Left renal cortex interstitium (tissue), 4 donors: Measurements from ENCODE around the gene MEIS1. TPM values are rescaled to one million over a fixed set of nuclear protein-coding genes. Genes with fewer than 3 reads are reported as not detected.

Source experiments
- DNase-seq, 4 donors: peaks; one replicate each; pipeline ENCODE4 v3.0.0-alpha.2; 2013; ENCODE audit warnings: low read depth in 4 of 4, low spot score in 2 of 4, missing footprints in 1 of 4
- polyA plus RNA-seq, 4 donors: library from polyadenylated mRNA; unstranded; fragments of 120-200 nt; gene quantifications; one replicate each; pipeline ENCODE4 v1.2.1, GENCODE V29; 2013; ENCODE audit not compliant: insufficient read length in 4 of 4

Gene MEIS1
- polyA plus RNA-seq, 4 donors: 115 to 144 (median 135) TPM

GRCh38 chr2:66497431-66498288 lies 62.7 kb downstream of the MEIS1 start:
- DNase-seq: no peak

DNA sequence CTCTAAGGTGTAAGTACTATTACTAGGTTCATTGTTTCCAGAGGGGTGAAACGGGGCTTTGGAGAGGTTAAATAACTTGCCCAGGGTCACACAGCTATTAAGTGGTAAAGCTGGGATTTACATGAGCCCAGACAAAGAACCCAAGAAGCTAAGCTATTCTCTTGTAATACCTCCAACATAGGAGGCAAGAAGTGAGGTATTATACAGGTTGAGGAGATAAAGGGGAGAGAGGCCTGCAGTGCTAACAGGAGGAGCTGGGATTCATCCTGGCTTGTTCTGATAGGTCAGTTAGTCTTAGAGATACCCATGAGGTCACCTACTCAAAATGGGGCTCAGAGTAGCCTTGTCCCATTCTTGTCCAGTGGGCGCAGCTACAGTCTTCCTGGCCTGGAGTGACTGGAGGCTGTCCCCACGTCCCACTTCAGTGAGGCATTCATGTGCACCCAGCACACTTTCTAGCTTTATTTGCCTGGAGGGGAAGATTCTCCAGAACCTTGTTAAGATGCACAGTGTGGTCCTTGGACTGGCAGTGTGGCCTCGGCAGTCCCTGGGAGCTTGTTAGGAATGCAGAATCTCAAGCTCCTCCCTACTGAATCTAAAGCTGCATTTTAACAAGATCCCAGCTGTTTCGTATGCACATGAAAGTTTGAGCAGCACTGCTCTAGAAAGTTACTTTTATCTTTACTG lies 63.5 kb downstream of the MEIS1 start:
- no peak for DNase-seq

DNA sequence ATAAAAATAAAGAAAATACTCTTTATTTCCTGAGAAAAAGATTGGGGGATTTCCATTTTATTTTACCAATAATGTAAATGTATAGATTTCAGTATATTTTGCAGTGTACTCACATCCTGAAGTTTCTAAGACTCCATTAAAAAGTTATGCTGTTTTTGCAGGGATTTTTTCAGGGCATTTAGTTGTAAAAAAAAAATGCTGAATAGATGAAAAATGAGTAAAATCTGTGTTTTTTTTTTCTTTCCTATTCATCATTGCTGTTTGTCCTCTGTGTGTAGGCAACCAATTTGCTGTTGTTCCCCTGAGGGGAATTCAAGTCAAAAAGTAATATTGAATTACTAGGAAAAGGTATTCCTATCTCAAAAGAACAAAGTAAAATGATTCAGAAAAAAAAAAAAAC lies 66.3 kb downstream of the MEIS1 start:
- no peak for DNase-seq

DNA sequence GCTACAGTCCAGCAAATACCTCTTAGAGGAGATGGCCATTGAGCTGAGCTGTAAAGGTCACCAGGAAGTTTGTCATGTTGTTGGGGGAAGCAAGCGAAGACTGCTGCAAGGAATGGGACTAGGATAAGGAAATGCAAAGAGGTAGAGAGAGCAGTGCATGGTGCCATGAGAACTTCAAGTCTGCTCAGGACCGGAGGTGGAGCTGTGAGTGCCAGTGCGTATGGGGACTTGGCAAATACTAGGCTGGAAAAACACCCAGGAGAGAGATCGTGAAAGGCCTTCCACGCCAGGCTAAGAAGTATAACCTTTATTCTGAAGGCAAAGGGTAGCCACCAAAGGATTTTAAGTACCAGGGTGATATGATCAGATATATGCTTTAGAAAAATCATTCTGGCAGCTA lies 71.3 kb downstream of the MEIS1 start:
- no peak for DNase-seq

- peak in 2 of 4 donors; percentile 47 to 49 for DNase-seq
These were observed 72.8 kb downstream of the MEIS1 start for GRCh38 chr2:66507673-66508201.

GRCh38 chr2:66508484-66509071 lies 73.7 kb downstream of the MEIS1 start:
- DNase-seq: no peak

DNA sequence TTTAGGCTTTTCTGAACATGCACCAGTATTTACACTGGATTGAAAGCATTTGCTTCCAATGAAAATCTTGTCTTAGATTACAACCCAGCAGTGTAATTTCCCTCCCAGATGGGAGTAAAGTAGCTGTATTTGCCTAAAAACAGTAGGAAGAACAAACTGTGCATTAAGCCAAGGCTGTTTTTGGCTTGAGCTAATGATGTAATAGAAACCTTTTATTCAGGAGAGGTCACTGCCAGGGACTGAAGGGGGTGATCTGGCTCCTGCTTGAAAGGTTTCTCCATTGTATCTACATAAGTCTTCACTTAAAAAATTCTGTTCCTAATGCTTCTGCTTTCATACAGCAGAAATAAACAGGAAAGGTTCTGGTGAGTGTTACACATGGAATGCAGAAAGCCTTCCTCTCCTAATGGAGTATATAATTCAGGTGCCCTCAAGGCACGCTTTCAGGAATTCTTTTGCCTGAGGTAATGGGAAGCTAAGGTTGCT lies 74.4 kb downstream of the MEIS1 start:
- no peak for DNase-seq

GRCh38 chr2:66512626-66513025 lies 77.7 kb downstream of the MEIS1 start:
- no peak for DNase-seq

DNA sequence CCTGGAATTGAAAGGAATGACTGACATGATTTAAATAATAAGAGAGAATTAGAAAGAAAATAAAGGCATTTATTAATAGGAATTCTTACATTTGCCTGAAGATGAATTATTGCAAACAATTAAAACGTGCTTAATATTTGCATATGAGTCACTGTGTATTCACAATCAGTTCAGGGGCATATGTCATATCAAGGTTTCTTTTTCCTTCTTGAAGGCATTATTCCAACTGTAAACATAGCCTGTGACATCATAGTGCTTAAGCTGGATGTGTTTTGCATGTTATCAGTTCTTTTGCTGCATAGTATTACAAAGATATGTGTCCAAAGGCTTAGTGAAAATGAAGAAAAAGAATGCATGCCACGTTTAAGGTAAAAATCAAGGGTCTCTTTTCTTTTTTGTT lies 80.8 kb downstream of the MEIS1 start:
- DNase-seq: no peak

DNA sequence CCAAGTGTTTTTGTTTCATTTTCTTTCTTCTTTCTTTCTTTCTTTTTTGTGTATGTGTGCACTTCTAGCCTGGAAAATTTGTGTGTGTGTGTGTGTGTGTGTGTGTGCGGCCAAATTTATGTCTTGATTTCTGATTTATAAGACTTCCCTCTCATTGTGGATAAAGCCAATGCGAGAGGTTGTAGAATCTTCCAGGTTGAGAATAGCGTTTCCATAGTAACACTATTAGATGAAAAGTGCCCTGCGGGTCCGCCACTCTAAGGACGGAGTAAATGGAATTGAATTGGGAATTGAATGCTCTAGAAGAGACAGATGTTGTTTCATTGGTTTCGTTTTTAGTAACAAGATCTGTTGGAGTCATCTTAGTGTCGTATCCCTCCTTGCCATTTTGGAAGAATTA lies 81.6 kb downstream of the MEIS1 start:
- no peak for DNase-seq

- DNase-seq: no peak
These were observed 82.8 kb downstream of the MEIS1 start for GRCh38 chr2:66517772-66518171.

GRCh38 chr2:66519264-66519843 lies 84.4 kb downstream of the MEIS1 start:
- DNase-seq: no peak

DNA sequence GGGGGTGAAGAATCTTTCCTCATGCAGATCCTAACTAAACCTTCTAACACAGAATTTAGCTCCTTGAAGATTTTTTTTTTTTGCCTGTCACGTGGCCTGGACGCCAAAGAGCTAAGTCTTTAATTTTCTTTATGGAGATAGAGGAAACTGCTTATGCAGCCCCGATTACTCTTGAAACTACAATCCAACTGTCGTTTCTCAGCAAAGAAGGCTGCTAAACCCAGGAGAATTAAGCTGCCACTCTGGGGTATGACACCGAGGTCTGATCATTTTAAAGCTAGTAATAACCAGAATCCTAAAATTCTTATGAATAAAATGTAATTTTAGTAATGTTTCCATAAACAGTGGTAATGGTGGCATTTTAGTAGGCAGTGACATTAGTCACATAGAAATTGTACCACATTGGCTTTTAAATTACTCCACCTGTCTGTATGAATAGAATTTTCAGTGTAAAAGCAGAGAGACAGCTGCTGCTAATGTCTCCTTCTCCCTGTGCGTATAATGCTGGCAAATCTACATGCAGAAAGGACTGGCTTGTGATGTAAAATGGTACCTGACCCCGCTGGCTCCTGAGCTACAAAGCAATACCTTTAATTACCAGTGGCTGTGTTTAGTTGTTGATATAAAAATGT lies 86.5 kb downstream of the MEIS1 start:
- no peak for DNase-seq

- no peak for DNase-seq
These were observed 87.9 kb downstream of the MEIS1 start for GRCh38 chr2:66522611-66523376.

DNA sequence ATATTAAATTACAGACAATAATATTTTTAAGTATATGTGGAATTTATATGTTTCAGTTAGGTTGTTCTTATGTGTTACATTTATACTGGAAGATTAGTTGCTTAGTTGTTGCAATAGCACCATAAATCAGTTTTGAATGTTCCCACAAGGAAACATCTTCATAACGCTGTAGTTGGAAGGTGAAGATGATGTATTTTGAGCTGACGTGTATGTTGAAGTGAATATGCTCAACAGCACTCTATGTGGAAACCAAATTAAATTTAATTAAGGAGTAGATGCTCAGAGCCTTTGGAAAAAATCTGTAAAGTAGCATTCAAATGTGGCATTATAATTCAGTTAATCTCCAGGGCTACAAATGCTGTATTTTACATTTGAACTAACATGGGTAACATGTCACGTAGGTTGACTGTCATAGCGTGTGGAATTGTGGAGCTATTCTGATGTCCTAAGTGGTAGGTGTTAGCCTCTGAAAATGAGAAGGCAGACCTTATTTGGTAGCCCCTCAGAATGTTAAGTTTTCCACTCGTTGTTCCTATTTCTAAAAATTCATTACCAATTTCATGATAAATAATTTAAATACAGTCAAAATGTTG lies 88.5 kb downstream of the MEIS1 start:
- no peak for DNase-seq

GRCh38 chr2:66523990-66524389 lies 89.1 kb downstream of the MEIS1 start:
- no peak for DNase-seq

GRCh38 chr2:66525606-66526005 lies 90.7 kb downstream of the MEIS1 start:
- DNase-seq: no peak

DNA sequence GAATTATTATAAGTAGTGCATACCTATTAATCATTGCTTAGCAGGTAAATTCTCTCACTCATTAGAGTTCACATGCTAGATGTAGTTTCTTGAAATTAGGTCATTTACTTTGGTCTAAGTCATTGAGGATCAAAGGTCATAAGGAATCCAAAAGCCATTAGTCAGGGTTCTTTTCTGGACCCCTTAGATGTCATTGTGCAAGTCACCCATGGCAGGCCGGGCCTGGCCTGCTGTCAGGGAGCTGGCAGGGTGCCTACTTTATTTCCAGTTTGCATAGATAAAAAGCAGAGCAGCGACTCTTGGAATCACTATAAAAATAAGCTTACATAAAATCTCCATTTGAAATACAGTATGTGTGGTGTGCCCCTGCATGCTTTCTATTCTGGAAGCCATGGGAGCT lies 91.3 kb downstream of the MEIS1 start:
- DNase-seq: no peak

GRCh38 chr2:66528974-66529724 lies 94.2 kb downstream of the MEIS1 start:
- no peak for DNase-seq
